Left lung (tissue), 10 donors: ENCODE results near the gene CRTC1. TPM values are rescaled to one million over a fixed set of nuclear protein-coding genes. Genes with fewer than 3 reads are reported as not detected.

Experiments used
- ATAC-seq: fragments of 200-7000 bp; cut with Tn5 transposase; one replicate; pipeline ENCODE4 v1.9.1; 2020; ENCODE audit warnings: moderate library complexity
- DNase-seq, 4 donors: peaks; one replicate each; pipeline ENCODE4 v3.0.0-alpha.2; 2013 to 2020
- H3K27ac ChIP-seq, 2 donors: fragments of 200-600 bp; sonication (generic) in 1 of 2; one replicate each; pipeline versions ENCODE4 v1.5.0 to v1.8.0; 2020 to 2021
- H3K27me3 ChIP-seq, 2 donors: fragments of 200-600 bp; sonication (generic) in 1 of 2; one replicate each; pipeline versions ENCODE4 v1.5.0 to v1.8.0; 2020 to 2021
- H3K36me3 ChIP-seq, 2 donors: fragments of 200-600 bp; sonication (generic) in 1 of 2; one replicate each; pipeline versions ENCODE4 v1.5.0 to v1.8.0; 2020 to 2021
- H3K4me1 ChIP-seq, 2 donors: fragments of 200-600 bp; one replicate each; pipeline ENCODE4 v1.8.0; 2021
- H3K4me3 ChIP-seq, 2 donors: fragments of 200-600 bp; sonication (generic) in 1 of 2; one replicate each; pipeline versions ENCODE4 v1.5.0 to v1.8.0; 2020 to 2021; ENCODE audit warnings: mild to moderate bottlenecking in 1 of 2
- H3K9me3 ChIP-seq, 2 donors: fragments of 200-600 bp; sonication (generic) in 1 of 2; one replicate each; pipeline versions ENCODE4 v1.5.0 to v1.8.0; 2020 to 2021
- CTCF ChIP-seq, 2 donors: fragments of 200-600 bp; sonication (generic) in 1 of 2; IDR thresholded peaks; one replicate each; pipeline versions ENCODE4 v1.5.0 to v1.8.0; 2021; ENCODE audit warnings: antibody characterized with exemption in 2 of 2
- intact Hi-C, 2 donors: fragments of 100-400 bp; cut with DNase I; formaldehyde crosslinking; loops; one replicate each; pipeline versions ENCODE4 v1.11.2 to v1.14.2; 2022
- polyA plus RNA-seq, 6 donors: library from polyadenylated mRNA; unstranded; fragments of 120-200 nt; gene quantifications; one replicate each; pipeline ENCODE4 v1.2.1, GENCODE V29; 2013; ENCODE audit not compliant: insufficient read length in 6 of 6
- total RNA-seq, 2 donors: library from RNA; stranded (reverse); fragmentation: NEBNext Ultra II Directional; extraction: Animal tissue kit (Norgen Biotek cat#: 25700); gene quantifications; one replicate each; pipeline ENCODE4 v1.2.1, GENCODE V29; 2021
- donor health status: DM: no; HTN: yes; CAD: no.
- donor health status: DM: no; HTN: no; CAD: no.

Gene CRTC1
- total and polyA plus RNA-seq, 8 donors: 11.3 to 23.9 (median 14.6) TPM

GRCh38 chr19:18710996-18711751 is 27.7 kb downstream of the CRTC1 start:
- H3K27ac ChIP-seq: peak overlapping the region in 1 of 2 donors; percentile 19
- no peaks in the 10 kb centered on the region for H3K27me3 ChIP-seq
- H3K4me1 ChIP-seq: peaks cover 7 to 27% of the 10 kb centered on the region in 2 donors
- ATAC-seq (peak; percentile 75), DNase-seq (peak in 3 of 4 donors; percentile 61 to 79 (median 62))
- no peak for TF ChIP-seq CTCF (IDR thresholded peaks at IDR 0.05)
- intact Hi-C loops: no loop called here
- no peak overlapping the region for H3K4me3 ChIP-seq
- no peaks in the 10 kb centered on the region for H3K9me3 ChIP-seq
- no peaks in the 10 kb centered on the region for H3K36me3 ChIP-seq

GRCh38 chr19:18711893-18712292 is 28.4 kb downstream of the CRTC1 start:
- no peaks in the 10 kb centered on the region for H3K27me3 ChIP-seq
- ATAC-seq (no peak), DNase-seq (no peak)
- no peaks in the 10 kb centered on the region for H3K36me3 ChIP-seq
- intact Hi-C loops: no loop called here
- peak overlapping the region in 1 of 2 donors; percentile 19 for H3K27ac ChIP-seq
- TF ChIP-seq CTCF (IDR thresholded peaks at IDR 0.05): no peak
- no peak overlapping the region for H3K4me3 ChIP-seq
- peaks cover 7 to 27% of the 10 kb centered on the region in 2 donors for H3K4me1 ChIP-seq
- no peaks in the 10 kb centered on the region for H3K9me3 ChIP-seq

- no peak for TF ChIP-seq CTCF (IDR thresholded peaks at IDR 0.05)
- H3K4me1 ChIP-seq: peaks cover 7 to 32% of the 10 kb centered on the region in 2 donors
- H3K27ac ChIP-seq: no peak overlapping the region
- H3K9me3 ChIP-seq: no peaks in the 10 kb centered on the region
- ATAC-seq (no peak), DNase-seq (peak in 2 of 4 donors; percentile 50 to 69)
- H3K36me3 ChIP-seq: no peaks in the 10 kb centered on the region
- H3K4me3 ChIP-seq: no peak overlapping the region
- H3K27me3 ChIP-seq: no peaks in the 10 kb centered on the region
- intact Hi-C loops: no loop called here
These were observed 29.5 kb downstream of the CRTC1 start for GRCh38 chr19:18712981-18713380.

GRCh38 chr19:18713550-18714117 is 30.2 kb downstream of the CRTC1 start:
- DNase-seq (no peak), ATAC-seq (no peak)
- TF ChIP-seq CTCF (IDR thresholded peaks at IDR 0.05): no peak
- intact Hi-C loops: no loop called here
- Histone ChIP-seq H3K4me1 (peaks cover 7 to 35% of the 10 kb centered on the region in 2 donors), H3K27me3 (no peaks in the 10 kb centered on the region), H3K36me3 (no peaks in the 10 kb centered on the region), H3K27ac (no peak overlapping the region), H3K4me3 (no peak overlapping the region), H3K9me3 (no peaks in the 10 kb centered on the region)

- intact Hi-C loops: no loop called here
- Histone ChIP-seq H3K27ac (no peak overlapping the region), H3K9me3 (no peaks in the 10 kb centered on the region), H3K27me3 (no peaks in the 10 kb centered on the region), H3K4me3 (no peak overlapping the region), H3K4me1 (peaks cover 7 to 23% of the 10 kb centered on the region in 2 donors), H3K36me3 (no peaks in the 10 kb centered on the region)
- no peak for TF ChIP-seq CTCF (IDR thresholded peaks at IDR 0.05)
- no peak for DNase-seq
- no peak for ATAC-seq
These were observed 31.9 kb downstream of the CRTC1 start for GRCh38 chr19:18715416-18715815.
